HCT116 (cell line): ENCODE results near the gene BLCAP. TPM values are rescaled to one million over a fixed set of nuclear protein-coding genes. Genes with fewer than 3 reads are reported as not detected.
A peak's percentile ranks its signal among the peaks of the same experiment; 100 is the strongest.

Experiments used
- ATAC-seq: fragments of 200-7000 bp; cut with Tn5 transposase; 2 replicates; pipeline ENCODE4 v1.9.1; 2020; ENCODE audit warnings: mild to moderate bottlenecking, moderate library complexity
- BruUV-seq: library from RNA; stranded (reverse); fragments of 400-500 nt; replicated peaks from 2 replicates; lab custom pipeline; 2021; lab: Mats Ljungman, UMichigan
- CTCF ChIA-PET: fragments of 300-600 bp; sonication (Branson Sonifier 250); formaldehyde crosslinking; loops from one replicate; lab custom pipeline; 2021; ENCODE audit warnings: antibody characterized with exemption; lab: Charles Lee
- POLR2A ChIA-PET: fragments of 300-600, 350-600 bp; sonication (Branson Sonifier 250); formaldehyde crosslinking; loops from one replicate; lab custom pipeline; 2021; ENCODE audit warnings: antibody characterized with exemption; lab: Charles Lee
- RAD21 ChIA-PET, 2 experiments: fragments of 300-600 bp; sonication (Branson Sonifier 250); formaldehyde crosslinking; loops; one replicate each; lab custom pipeline; 2023; ENCODE audit warnings: low total read pairs in 2 of 2; ENCODE audit not compliant: uncharacterized antibody in 2 of 2, unreplicated experiment in 2 of 2, low non-redundant PET in 1 of 2; lab: Charles Lee
- DNase-seq: peaks from one replicate; pipeline ENCODE4 v3.0.0-alpha.2; 2010; ENCODE audit warnings: low read depth, low spot score
- H2AFZ ChIP-seq: fragments of 200-600 bp; shearing (Covaris generic), sonication (generic); 2 replicates; pipeline ENCODE4 v1.6.1; 2017; ENCODE audit warnings: low read depth, mixed run types, mixed read lengths, antibody characterized with exemption, low read length; ENCODE audit not compliant: poor library complexity, severe bottlenecking
- H3K27ac ChIP-seq: 2 replicates; pipeline ENCODE4 v1.5.1; 2012; ENCODE audit warnings: low read depth, low read length
- H3K27me3 ChIP-seq: fragments of 200-600 bp; sonication (generic); 2 replicates; pipeline ENCODE4 v1.6.1; 2016; ENCODE audit warnings: mixed run types, low read length, mixed read lengths; ENCODE audit not compliant: insufficient read depth
- H3K36me3 ChIP-seq, 2 experiments: fragments of 200-500 bp in 1 of 2; fragments of 200-600 bp in 1 of 2; sonication (Bioruptor generic) in 1 of 2; sonication (generic) in 1 of 2; 2 replicates each; pipeline versions ENCODE4 v1.5.1 to v1.6.1; 2014 to 2016; ENCODE audit warnings: low read length in 2 of 2, inconsistent platforms in 1 of 2, mixed read lengths in 1 of 2, mixed run types in 1 of 2; ENCODE audit not compliant: insufficient read depth in 2 of 2, control insufficient read depth in 1 of 2
- H3K4me1 ChIP-seq, 2 experiments: fragments of 200-600 bp in 1 of 2; sonication (generic) in 1 of 2; 2 replicates each; pipeline versions ENCODE4 v1.5.1 to v1.6.1; 2012 to 2017; ENCODE audit warnings: low read length in 2 of 2, inconsistent platforms in 1 of 2, mild to moderate bottlenecking in 1 of 2, mixed read lengths in 1 of 2, mixed run types in 1 of 2, moderate library complexity in 1 of 2; ENCODE audit not compliant: insufficient read depth in 2 of 2, control insufficient read depth in 1 of 2
- H3K4me2 ChIP-seq: fragments of 200-600 bp; sonication (generic); 2 replicates; pipeline ENCODE4 v1.6.1; 2017; ENCODE audit warnings: mixed run types, low read length, mixed read lengths
- H3K4me3 ChIP-seq, 2 experiments: fragments of 200-600 bp in 1 of 2; sonication (generic) in 1 of 2; replicated peaks in 1 of 2; 2 replicates each; pipeline ENCODE4 v1.5.1; 2011 to 2016; ENCODE audit warnings: low read length in 2 of 2, control low read depth in 1 of 2, low read depth in 1 of 2, mild to moderate bottlenecking in 1 of 2, mixed read lengths in 1 of 2, mixed run types in 1 of 2
- H3K79me2 ChIP-seq: fragments of 200-600 bp; sonication (generic); 2 replicates; pipeline ENCODE4 v1.6.1; 2017; ENCODE audit warnings: mild to moderate bottlenecking, mixed run types, low read length, moderate library complexity, mixed read lengths; ENCODE audit not compliant: insufficient read depth
- H3K9ac ChIP-seq: fragments of 200-600 bp; sonication (generic); 2 replicates; pipeline ENCODE4 v1.6.1; 2016; ENCODE audit warnings: low read length, mixed read lengths
- H3K9me2 ChIP-seq: fragments of 200-600 bp; sonication (generic), shearing (Covaris generic); 2 replicates; pipeline ENCODE4 v1.6.1; 2017; ENCODE audit warnings: mixed run types, mild to moderate bottlenecking, moderate library complexity; ENCODE audit not compliant: insufficient read depth
- H3K9me3 ChIP-seq, 2 experiments: fragments of 200-500 bp in 1 of 2; fragments of 200-600 bp in 1 of 2; sonication (Bioruptor generic) in 1 of 2; sonication (generic) in 1 of 2; 2 replicates each; pipeline ENCODE4 v1.6.1; 2014 to 2017; ENCODE audit warnings: low read length in 2 of 2, mixed read lengths in 2 of 2, inconsistent platforms in 1 of 2, low read depth in 1 of 2, mild to moderate bottlenecking in 1 of 2, mixed run types in 1 of 2, moderate library complexity in 1 of 2; ENCODE audit not compliant: control insufficient read depth in 1 of 2, insufficient read depth in 1 of 2
- H4K20me1 ChIP-seq: fragments of 200-600 bp; sonication (generic), shearing (Covaris generic); 2 replicates; pipeline ENCODE4 v1.6.1; 2017; ENCODE audit warnings: mixed run types, mild to moderate bottlenecking, moderate library complexity; ENCODE audit not compliant: insufficient read depth
- CBX3 ChIP-seq: IDR thresholded peaks from 2 replicates; pipeline ENCODE4 v1.6.1; 2012; ENCODE audit warnings: low read depth
- CEBPB ChIP-seq: IDR thresholded peaks from 2 replicates; pipeline ENCODE4 v1.6.1; 2012; ENCODE audit warnings: low read depth
- ELF1 ChIP-seq: IDR thresholded peaks from 2 replicates; pipeline ENCODE4 v1.6.1; 2012; ENCODE audit warnings: low read depth, borderline replicate concordance
- EZH2phosphoT487 ChIP-seq: fragments of 200-600 bp; IDR thresholded peaks from 2 replicates; pipeline ENCODE4 v1.6.1; 2018; ENCODE audit warnings: antibody characterized with exemption, borderline replicate concordance
- FOSL1 ChIP-seq: IDR thresholded peaks from 2 replicates; pipeline ENCODE4 v1.6.1; 2012; ENCODE audit warnings: low read depth
- JUND ChIP-seq: IDR thresholded peaks from 2 replicates; pipeline ENCODE4 v1.6.1; 2012
- POLR2A ChIP-seq: IDR thresholded peaks from 2 replicates; pipeline ENCODE4 v1.7.0; 2011; ENCODE audit warnings: borderline replicate concordance; ENCODE audit not compliant: insufficient read depth, insufficient read length; ENCODE audit errors: extremely low read depth
- POLR2AphosphoS5 ChIP-seq: IDR thresholded peaks from 2 replicates; pipeline ENCODE4 v1.6.1; 2011; ENCODE audit warnings: mild to moderate bottlenecking, low read depth, low read length, moderate library complexity
- RAD21 ChIP-seq: IDR thresholded peaks from 2 replicates; pipeline ENCODE4 v1.6.1; 2012; ENCODE audit warnings: low read depth, mild to moderate bottlenecking
- SIN3A ChIP-seq: IDR thresholded peaks from 2 replicates; pipeline ENCODE4 v1.6.1; 2012; ENCODE audit warnings: low read depth
- SP1 ChIP-seq: IDR thresholded peaks from 2 replicates; pipeline ENCODE4 v1.6.1; 2012; ENCODE audit warnings: low read depth
- SRF ChIP-seq: IDR thresholded peaks from 2 replicates; pipeline ENCODE4 v1.6.1; 2012; ENCODE audit warnings: low read depth
- TCF7L2 ChIP-seq: IDR thresholded peaks from 2 replicates; pipeline ENCODE4 v1.7.0; 2011; ENCODE audit warnings: borderline replicate concordance, inconsistent platforms; ENCODE audit not compliant: insufficient read depth, insufficient read length; ENCODE audit errors: extremely low read depth
- YY1 ChIP-seq: IDR thresholded peaks from 2 replicates; pipeline ENCODE4 v1.6.1; 2011; ENCODE audit warnings: low read length, low read depth, moderate library complexity, mild to moderate bottlenecking; ENCODE audit not compliant: insufficient replicate concordance; ENCODE audit errors: extremely low read depth
- ZFX ChIP-seq: fragments of 450-650 bp; IDR thresholded peaks from 2 replicates; pipeline ENCODE4 v1.6.1; 2017
- intact Hi-C: fragments of 100-400 bp; cut with micrococcal nuclease; formaldehyde crosslinking; loops from 2 replicates; pipeline ENCODE4 v1.10.0; 2022
- total RNA-seq: library from RNA; stranded (reverse); gene quantifications from one replicate; pipeline ENCODE4 v1.2.1, GENCODE V29; 2021; ENCODE audit not compliant: unreplicated experiment
- TF ChIP-seq, protein P1 (sequence below): IDR thresholded peaks from 2 replicates; pipeline ENCODE4 v1.6.1; 2012
- TF ChIP-seq, protein P2 (sequence below): IDR thresholded peaks from 2 replicates; pipeline ENCODE4 v1.6.1; 2012
- TF ChIP-seq, protein P3 (sequence below): IDR thresholded peaks from 2 replicates; pipeline ENCODE4 v1.6.1; 2011; ENCODE audit warnings: mild to moderate bottlenecking, low read length, moderate library complexity; ENCODE audit not compliant: insufficient replicate concordance; ENCODE audit errors: extremely low read depth

BLCAP gene
- total RNA-seq, 1 experiment from 2014 or later: 27.5 TPM

DNA sequence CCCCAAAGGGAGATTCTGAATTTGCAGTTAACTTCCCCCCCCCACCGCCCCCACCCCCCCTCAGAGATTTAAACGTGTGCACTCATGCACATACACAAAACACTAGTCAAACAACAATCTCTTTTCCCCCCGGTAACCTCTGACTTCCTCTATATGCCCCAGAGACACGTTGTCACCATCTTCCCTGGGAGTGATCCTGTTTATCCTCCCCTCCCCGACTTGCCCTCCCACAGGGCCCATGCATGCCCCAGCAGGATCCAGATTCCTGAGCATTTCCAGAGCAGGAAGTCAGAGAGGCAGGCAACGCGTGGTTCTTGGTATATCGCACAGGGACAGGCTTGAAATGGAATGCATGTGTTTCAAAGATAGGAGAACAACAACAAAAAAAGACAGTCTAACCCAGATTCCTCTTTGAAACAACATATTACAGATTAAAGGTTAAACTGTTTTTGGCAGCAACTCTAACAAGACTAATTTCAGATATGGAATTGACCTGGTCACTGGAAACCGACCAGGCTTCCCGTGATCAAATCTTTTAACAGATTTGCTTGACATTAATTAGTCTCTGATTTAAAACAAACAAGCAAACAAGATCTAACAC lies 1.3 kb downstream of the BLCAP start:
- peaks cover 61% of the 10 kb centered on the region for H3K79me2 ChIP-seq
- H3K36me3 ChIP-seq: no peaks in the 10 kb centered on the region; a peak in 1 of 4 replicates
- ATAC-seq: no peak
- no peaks in the 10 kb centered on the region for H4K20me1 ChIP-seq
- H3K4me2 ChIP-seq: peak overlapping the region; percentile 95
- ChIA-PET CTCF (no interaction called here), POLR2A (no interaction called here), RAD21 (no interaction called here)
- intact Hi-C loops: no loop called here
- H3K27ac ChIP-seq: peak overlapping the region; percentile 8; the same call in 1 of the 2 replicates
- peak overlapping the region; percentile 86 for H3K9ac ChIP-seq
- H3K9me2 ChIP-seq: no peaks in the 10 kb centered on the region
- BruUV-seq: no TSS peak
- no peaks in the 10 kb centered on the region for H3K9me3 ChIP-seq
- no peaks in the 10 kb centered on the region for H3K27me3 ChIP-seq
- peaks cover 28 to 51% of the 10 kb centered on the region in 2 experiments for H3K4me1 ChIP-seq
- no peak for DNase-seq
- no peak for TF ChIP-seq SP1
- TF ChIP-seq TCF7L2: no peak
- no peak for TF ChIP-seq POLR2A
- TF ChIP-seq, protein P1, sequence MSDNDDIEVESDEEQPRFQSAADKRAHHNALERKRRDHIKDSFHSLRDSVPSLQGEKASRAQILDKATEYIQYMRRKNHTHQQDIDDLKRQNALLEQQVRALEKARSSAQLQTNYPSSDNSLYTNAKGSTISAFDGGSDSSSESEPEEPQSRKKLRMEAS: peak; percentile 12; the same call in 1 of the 2 replicates
- no peak for TF ChIP-seq POLR2AphosphoS5
- TF ChIP-seq CBX3: no peak
- H2AFZ ChIP-seq: no peak overlapping the region
- H3K4me3 ChIP-seq: peak overlapping the region; percentile 85 to 97

GRCh38 chr20:37525810-37526209 lies 1.9 kb downstream of the BLCAP start:
- no peaks in the 10 kb centered on the region for H3K9me3 ChIP-seq
- ChIA-PET CTCF (no interaction called here), POLR2A (interaction anchor here (0.6 kb wide), 1 partner anchor 482 kb away, joined by 3 read pairs; no protein-coding TSS in a partner anchor), RAD21 (no interaction called here)
- no peaks in the 10 kb centered on the region for H3K27me3 ChIP-seq
- H3K4me1 ChIP-seq: peaks cover 28 to 51% of the 10 kb centered on the region in 2 experiments
- H3K9me2 ChIP-seq: no peaks in the 10 kb centered on the region
- no peak for ATAC-seq
- H2AFZ ChIP-seq: no peak overlapping the region
- DNase-seq: no peak
- peak overlapping the region; percentile 95 for H3K4me2 ChIP-seq
- intact Hi-C loops: no loop called here
- no peak overlapping the region for H3K27ac ChIP-seq
- BruUV-seq: no TSS peak
- H4K20me1 ChIP-seq: no peaks in the 10 kb centered on the region
- TF ChIP-seq SIN3A (no peak), CEBPB (no peak), EZH2phosphoT487 (no peak), JUND (no peak), YY1 (no peak), SP1 (no peak), RAD21 (no peak), FOSL1 (no peak), SRF (no peak), TCF7L2 (no peak), ELF1 (no peak), ZFX (no peak), CBX3 (no peak), POLR2A (no peak)
- TF ChIP-seq, protein P1: no peak
- TF ChIP-seq, protein P2, sequence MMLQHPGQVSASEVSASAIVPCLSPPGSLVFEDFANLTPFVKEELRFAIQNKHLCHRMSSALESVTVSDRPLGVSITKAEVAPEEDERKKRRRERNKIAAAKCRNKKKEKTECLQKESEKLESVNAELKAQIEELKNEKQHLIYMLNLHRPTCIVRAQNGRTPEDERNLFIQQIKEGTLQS: no peak
- TF ChIP-seq, protein P3, sequence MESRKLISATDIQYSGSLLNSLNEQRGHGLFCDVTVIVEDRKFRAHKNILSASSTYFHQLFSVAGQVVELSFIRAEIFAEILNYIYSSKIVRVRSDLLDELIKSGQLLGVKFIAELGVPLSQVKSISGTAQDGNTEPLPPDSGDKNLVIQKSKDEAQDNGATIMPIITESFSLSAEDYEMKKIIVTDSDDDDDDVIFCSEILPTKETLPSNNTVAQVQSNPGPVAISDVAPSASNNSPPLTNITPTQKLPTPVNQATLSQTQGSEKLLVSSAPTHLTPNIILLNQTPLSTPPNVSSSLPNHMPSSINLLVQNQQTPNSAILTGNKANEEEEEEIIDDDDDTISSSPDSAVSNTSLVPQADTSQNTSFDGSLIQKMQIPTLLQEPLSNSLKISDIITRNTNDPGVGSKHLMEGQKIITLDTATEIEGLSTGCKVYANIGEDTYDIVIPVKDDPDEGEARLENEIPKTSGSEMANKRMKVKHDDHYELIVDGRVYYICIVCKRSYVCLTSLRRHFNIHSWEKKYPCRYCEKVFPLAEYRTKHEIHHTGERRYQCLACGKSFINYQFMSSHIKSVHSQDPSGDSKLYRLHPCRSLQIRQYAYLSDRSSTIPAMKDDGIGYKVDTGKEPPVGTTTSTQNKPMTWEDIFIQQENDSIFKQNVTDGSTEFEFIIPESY: no peak
- H3K9ac ChIP-seq: 0 out of 2 replicates have a peak overlapping the region, but pooled peaks have one; percentile 86
- peak overlapping the region in 1 of 2 experiments; percentile 85; a peak in 2 of 4 replicates for H3K4me3 ChIP-seq
- peaks cover 65% of the 10 kb centered on the region for H3K79me2 ChIP-seq
- H3K36me3 ChIP-seq: no peaks in the 10 kb centered on the region; a peak in 1 of 4 replicates
